ENCODE measurements around the gene APC.
"Not testable (repeated sequence)": the region's sequence is repeated elsewhere in the genome, so short reads cannot be mapped to it uniquely, and the experiment has no call there.

The APC gene

DNA sequence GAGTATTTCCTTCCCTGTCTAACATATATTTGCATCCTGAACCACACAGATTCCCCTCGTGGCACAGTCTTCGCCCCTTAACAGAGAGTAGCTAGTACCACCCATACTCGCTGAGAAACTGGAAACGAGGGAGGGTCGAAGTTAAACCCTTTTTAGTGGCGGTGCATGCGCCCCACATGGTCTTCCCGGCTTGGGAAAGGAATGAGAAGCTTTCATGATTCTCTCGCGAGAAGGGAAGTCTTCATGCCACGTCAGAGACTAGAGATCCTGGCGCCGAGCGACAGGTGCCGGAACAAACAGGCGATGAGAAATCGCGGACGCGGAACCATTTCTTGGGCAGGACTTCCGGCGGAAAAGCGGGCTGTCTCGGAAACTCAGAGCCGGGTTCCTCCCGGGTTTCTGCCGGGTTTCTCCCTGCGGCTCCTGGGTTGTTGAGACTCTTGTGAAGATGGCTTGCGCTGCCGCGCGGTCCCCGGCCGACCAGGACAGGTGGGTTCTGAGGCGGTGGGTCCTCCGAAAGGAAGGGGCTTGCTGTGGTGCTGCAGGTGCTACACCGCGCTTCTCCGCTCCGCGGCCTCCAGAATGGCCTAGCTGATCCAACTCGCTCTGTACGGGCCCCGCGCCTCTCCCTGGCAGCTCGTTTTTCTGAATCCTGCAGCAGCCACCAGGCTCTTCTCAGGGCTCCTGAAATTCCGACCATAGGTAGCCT is 123.4 kb downstream of the APC start, which contains the start of gene SRP19:
TSS of gene SRP19 (plus strand) at position 359 of the 709 bp plus-strand sequence. CDS start at position 449, 90 bp downstream.
- peak; percentile 89 for DNase-seq

- no peak for DNase-seq
These were observed 123.9 kb downstream of the APC start for GRCh38 chr5:112861638-112861985.

DNA sequence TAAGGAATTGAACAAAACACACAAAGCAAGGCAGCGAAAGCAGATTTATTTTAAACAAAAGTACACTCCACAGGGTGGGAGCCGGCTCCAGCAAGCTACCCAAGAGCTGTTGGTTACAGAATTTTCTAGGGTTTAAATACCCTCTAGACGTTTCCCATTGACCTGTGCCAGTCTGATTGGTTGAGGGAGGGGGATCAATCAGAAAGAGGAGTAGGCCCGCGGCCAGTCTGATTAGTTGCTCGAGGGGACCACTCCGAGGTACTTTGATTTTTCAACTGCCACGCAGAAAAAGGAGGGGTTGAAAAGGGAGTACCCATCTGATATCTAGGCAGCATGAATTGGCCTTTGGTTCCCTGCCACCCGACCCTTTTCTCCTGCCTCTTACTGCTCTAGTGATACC is 124.4 kb downstream of the APC start:
- no peak for DNase-seq

DNA sequence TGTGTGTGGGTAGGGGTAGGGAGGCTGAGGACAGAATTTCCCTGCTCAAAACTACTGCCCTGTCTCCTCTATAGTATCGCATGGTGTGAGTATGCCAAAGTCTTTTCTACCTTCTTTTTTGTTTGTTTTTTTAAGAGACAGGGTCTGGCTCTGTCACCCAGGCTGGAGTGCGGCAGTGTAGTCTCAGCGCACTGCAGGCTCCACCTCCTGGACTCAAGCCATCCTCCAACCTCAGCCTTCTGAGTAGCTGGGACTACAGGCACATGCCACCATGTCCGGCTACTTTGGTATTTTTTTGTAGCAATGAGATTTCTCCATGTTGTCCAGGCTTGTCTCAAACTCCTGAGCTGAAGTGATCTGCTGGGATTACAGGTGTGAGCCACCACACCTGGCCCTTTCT is 125.9 kb downstream of the APC start:
- no peak for DNase-seq

GRCh38 chr5:112865128-112865527 is 127.4 kb downstream of the APC start:
- DNase-seq, result no peak

DNA sequence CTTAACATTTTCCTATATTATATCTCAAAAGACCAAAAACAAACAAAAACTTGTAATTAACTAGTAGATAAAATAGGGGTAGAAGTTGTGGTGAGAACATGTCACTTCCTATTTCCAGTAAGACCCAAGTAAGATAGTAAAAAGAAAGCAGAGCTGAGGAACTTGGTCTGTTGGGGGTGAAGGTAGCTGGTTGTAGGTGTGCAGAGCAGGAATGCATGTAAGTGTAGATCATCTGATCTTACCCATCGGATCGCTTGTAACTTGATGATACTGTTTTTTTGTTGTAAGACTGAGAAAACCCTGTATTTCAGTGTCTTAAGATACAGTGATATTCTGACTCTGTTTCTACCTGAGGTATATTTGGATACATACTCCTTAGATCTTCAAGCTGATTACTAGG is 129.1 kb downstream of the APC start:
- DNase-seq, result no peak

DNA sequence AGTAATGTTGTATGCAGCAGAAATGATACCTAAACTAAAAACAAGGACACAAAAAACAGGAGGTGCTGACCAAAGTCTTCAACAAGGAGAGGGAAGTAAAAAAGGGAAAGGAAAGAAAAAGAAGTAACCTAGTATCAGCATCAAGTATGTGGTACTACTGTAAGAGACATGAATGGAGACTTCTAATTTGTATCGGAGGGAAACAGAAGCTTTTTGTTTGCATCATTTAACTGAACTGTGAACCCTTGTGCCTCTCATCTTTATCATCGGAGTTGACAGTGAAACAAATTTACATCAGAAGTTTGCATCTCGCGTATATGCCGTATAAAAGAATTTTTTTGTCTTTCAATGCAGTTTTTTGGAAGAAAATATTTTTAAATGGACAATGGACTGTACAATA is 129.7 kb downstream of the APC start:
- DNase-seq, result no peak

- DNase-seq, result no peak
These were observed 132.3 kb downstream of the APC start for GRCh38 chr5:112869948-112870347.

GRCh38 chr5:112870966-112871365 is 133.3 kb downstream of the APC start:
- no peak for DNase-seq

DNA sequence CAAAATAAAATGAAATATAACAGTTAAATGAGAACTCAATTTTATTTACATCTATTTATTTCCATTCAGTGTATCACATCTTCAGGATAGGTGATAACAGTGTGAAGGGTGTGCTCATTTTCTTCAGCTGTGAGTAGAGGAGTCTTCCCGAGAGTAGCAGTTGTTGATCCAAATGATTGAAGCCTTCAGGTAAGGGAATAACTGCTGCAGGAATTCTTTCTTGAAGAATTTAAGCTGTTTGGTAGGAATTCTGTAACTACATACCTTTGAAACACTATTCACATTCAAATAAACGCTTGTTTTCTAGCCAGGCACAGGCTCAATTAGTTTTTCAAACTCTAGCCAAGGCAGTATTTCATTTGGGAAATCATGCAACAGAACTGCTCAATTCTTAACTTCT is 138.7 kb downstream of the APC start:
- no peak for DNase-seq

- DNase-seq, result no peak
These were observed 140.4 kb downstream of the APC start for GRCh38 chr5:112878101-112878500.

GRCh38 chr5:112878760-112879159 is 141.1 kb downstream of the APC start:
- DNase-seq, result peak; percentile 39

GRCh38 chr5:112880219-112880964 is 142.7 kb downstream of the APC start:
- no peak for DNase-seq

GRCh38 chr5:112883192-112883591 is 145.5 kb downstream of the APC start:
- DNase-seq, result no peak

GRCh38 chr5:112885001-112885400 is 147.3 kb downstream of the APC start:
- no peak for DNase-seq

DNA sequence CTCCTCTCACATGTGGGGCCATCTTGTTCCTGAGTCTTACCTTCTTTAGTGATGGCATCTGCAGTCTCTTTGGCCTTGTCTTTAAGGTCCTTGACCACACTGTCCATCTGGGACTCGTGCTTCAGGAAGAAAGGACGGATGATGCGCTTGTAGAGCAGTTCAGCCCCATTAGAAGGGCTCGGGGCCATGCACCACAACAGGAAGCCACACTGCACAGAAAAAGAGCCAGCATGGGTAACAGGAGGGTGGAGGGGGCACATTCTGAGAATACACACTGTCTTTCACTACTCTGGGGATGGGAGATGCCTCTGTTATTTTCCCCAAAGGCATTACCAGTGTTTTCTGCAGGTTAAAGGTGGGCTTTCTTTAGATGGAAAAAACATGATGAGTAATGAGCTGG is 149.3 kb downstream of the APC start:
- DNase-seq, result no peak

DNA sequence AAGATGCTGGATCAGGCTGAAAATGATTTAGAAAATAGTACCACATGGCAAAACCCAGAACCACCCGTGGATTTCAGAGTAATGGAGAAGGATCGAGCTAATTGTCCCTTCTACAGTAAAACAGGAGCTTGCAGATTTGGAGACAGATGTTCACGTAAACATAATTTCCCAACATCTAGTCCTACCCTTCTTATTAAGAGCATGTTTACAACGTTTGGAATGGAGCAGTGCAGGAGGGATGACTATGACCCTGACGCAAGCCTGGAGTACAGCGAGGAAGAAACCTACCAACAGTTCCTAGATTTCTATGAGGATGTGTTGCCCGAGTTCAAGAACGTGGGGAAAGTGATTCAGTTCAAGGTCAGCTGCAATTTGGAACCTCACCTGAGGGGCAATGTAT is 154.4 kb downstream of the APC start:
- not testable (repeated sequence) for DNase-seq

GRCh38 chr5:112892776-112893175 is 155.1 kb downstream of the APC start:
- DNase-seq, result no peak

DNA sequence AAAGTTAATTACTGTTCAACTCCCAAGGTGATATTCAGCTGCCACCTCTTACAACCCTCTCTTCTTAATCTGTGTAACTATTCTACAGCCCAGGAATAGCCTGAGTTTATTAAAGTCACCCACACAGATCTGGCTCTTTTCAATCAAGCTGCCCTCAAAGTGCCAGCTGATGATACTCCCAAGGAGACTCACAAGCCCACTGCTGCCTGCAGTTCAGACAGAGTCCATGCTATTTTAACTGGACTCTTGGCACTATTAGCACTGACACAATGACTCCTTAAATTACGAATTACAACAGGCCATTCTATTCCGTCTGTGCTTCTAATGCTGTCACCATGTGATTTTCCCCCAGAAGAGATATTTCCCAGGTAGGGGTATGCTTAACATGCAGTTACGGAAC is 158.0 kb downstream of the APC start:
- DNase-seq, result no peak
